ENCODE results near the gene METTL15. TPM values are rescaled to one million over a fixed set of nuclear protein-coding genes. Genes with fewer than 3 reads are reported as not detected.
"Not testable (repeated sequence)": the region's sequence is repeated elsewhere in the genome, so short reads cannot be mapped to it uniquely, and the experiment has no call there.

Gene METTL15, protein sequence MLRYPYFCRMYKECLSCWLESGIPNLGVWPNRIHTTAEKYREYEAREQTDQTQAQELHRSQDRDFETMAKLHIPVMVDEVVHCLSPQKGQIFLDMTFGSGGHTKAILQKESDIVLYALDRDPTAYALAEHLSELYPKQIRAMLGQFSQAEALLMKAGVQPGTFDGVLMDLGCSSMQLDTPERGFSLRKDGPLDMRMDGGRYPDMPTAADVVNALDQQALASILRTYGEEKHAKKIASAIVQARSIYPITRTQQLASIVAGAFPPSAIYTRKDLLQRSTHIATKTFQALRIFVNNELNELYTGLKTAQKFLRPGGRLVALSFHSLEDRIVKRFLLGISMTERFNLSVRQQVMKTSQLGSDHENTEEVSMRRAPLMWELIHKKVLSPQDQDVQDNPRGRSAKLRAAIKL
- 29.3 TPM for total RNA-seq

DNA sequence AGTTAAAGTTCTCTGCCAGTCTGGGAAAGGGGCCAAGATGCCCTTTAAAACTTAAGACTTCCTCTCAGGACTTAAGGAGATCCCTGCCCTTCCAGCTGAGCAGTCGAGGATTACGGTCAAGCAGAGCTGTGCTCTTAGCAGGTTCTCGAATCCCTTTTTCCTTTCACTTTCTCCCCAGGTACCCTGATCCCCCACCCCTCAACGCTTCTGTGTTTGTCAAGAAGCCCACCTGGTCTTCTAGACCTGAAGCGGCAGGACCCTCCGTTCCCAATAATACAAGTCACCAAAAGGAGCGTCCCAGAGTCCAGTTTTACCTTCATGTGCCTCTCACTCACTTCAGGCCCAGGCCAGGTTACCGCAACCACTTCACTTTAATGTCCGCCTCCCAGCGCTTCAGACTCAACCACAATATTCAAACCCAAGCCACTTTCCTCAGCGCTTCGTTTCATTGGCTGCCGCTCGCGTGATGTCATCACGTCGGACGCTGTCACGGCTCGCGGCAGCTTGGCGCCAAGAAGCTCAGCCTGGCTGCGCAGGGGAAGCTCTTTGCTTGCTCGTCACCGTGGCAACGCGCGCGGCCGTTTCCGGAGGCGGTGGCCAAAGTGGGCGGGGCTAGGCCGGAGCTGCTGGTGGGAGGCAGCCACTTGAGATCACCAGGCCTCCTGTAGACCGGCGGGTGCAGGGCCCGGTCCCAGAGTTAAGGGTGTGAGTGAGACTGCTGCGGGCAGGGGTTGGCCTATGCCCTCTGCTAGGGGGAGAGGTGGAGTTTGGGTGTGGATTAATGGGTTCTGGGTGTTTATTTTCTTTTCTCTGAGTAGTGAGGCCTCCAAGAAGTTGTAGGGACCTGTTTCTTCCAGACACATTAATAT, at the start of gene METTL15, which contains the start of gene KIF18A:
METTL15 (plus strand) TSS at position 639 of the 869 bp plus-strand sequence. CDS start 4,947 bp downstream, outside the sequence.
KIF18A (minus strand) TSS at position 407 of the 869 bp plus-strand sequence. CDS start 10,209 bp downstream, outside the sequence.
- peak; percentile 100 for DNase-seq

DNA sequence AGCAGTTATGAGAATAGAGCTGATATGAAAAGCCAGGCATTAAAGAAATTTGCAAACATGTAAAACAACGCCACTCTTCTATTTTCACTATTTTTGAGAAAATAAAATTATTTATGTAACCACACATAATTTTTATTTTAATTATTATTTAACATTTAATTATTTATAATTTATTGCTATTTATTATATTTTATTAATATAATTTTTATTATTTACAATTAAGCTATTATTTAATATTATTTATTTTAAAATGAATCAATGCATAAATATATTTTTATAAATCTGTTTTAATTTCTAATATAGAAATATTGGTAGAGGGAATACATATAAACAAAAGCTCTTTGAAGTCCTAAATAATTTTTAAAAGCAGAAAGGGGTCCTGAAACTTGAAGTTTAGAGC, 36.9 kb upstream of the METTL15 start:
- DNase-seq, result no peak

DNA sequence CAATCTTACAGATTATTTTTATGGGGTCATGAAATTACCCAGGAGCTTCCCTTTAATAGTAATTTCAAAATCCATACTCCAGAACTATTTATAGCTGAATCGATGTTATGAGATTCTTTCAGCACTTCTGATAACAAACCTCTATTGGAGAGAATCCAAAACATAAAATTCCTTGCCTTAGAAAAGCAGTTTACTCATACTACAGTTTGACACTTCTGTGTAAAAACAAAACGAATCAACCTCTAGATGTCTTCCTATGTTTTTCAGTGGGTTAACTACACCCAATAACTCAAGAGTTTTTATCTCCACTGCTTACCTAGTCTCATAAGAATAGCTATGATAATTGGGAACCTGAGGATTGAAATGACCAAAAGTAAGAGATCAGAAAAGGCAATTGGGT, 35.9 kb upstream of the METTL15 start:
- no peak for DNase-seq

DNA sequence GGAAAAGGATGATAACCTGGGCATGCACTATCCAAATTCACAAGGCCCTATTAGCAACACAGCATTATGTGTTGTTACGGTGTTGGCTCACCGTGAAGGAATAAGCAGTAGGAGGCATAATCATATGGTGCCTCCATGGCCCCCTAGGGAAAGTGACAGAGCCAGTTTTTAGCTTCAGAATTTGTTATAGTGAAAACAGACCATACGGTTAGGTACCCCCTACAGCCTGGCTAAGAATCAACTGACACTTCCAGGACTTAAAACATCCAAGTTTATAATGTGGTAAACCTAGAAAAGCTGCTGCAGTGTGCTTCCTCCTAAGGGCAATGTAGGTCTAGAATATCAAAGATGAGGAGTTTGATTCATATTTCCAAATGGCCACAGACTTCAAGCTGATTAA, 30.7 kb upstream of the METTL15 start:
- DNase-seq, result no peak

DNA sequence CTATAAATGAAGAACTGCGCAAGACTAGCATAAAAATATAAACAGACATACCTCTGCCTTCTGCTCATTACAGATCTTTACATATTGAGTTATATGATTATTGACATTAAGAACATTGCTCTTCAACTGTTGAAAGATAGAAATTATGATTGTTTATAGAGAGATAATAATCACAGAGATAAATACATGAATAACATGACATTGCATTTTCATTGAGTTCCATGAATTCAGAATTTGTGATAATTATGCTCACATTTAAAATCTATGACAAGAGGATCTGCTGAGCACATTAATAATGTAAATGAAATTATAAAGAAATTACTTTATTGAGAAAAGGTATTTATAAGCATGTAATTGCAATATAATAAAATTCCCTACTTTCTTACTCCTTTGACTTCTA, 25.1 kb upstream of the METTL15 start:
- DNase-seq, result no peak

DNA sequence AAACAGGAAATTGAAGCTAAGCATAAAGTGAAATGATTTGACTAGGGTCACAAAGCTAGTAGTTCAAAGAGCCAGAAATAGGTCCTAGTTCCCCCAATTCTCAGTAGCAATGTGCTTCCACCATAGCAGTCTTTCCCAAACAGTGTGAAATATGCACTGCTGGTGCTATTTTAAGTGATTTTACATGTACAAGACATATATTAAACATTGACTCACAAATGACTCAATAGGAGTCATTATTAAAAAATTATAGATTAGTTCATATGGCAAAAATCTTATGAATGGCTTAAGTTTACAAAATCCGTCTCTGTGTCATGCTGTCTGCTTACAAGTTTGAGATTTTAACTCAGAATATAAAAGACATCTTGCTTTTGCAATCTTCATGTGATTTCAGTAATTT, 21.6 kb upstream of the METTL15 start:
- no peak for DNase-seq

DNA sequence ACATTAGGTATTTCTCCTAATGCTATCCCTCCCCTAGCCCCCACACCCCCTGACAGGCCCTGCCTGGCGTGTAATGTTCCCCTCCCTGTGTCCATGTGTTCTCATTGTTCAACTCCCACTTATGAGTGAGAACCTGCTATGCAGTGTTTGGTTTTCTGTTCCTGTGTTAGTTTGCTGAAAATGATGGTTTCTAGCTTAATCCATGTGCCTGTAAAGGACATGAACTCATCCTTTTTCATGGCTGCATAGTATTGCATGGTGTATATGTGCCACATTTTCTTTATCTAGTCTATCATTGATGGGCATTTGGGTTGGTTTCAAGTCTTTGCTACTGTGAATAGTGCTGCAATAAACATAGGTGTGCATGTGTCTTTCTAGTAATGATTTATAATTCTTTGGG, 21.0 kb upstream of the METTL15 start:
- not testable (repeated sequence) for DNase-seq

DNA sequence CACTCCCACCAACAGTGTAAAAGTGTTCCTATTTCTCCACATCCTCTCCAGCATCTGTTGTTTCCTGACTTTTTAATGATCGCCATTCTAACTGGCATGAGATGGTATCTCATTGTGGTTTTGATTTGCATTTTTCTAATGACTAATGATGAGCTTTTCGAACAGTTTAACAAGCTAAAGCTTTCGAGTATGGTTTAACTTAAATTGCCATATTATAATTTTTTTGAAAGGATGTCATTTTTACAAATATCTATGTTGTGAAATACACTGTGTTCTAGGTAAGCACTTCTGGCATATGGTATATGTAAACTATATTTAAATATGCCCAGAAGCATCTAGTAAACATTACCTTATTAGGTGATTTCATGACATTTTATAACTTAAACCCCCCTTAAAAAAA, 20.5 kb upstream of the METTL15 start:
- not testable (repeated sequence) for DNase-seq

DNA sequence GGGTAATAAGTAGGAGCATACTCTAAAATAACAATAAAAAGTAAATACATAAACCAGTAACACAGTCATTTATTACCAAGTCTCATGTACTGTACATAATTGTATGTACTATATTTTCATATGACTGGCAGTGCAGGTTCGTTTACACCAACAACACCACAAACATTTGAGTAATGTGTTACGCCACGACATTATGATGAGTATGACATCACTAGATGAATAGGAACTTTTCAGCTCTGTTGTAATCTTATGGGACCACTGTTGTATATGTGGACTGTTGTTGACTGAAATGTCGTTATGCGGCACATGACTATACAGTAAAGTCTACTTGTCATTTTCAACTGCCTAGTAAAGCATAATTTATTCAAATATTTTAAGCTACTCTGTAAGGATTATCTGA, 18.8 kb upstream of the METTL15 start:
- no peak for DNase-seq

DNA sequence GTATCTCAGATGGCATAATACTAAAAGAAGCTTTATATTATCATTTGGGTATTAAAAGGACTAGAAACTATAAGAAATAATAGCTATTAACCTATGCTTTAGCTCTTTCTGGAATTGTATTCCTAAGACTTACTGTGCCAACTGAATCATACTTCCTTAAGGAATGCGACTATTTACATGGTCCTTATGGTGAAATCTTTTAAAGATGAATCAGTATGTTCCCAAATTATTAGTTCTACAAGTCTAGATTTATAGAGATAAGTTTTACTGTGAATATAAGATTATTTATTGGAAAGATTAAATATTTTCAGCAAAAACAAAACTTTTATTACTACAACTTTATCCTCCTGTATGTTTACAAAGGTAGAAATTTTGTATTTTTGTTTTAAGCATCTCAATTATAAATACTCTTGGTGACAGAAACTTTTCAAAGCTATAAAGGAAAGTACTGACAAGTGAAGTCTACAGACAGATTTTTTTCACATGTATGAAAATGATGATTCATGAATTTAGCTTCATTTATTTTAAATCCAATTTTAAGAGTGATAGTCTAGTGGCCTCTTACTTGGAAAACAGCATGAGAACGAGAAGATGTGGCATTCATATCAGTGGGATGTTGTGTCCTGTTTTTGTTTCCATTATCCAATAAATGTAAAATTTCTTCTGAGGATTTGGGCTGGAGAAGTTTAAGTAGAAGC, 18.0 kb upstream of the METTL15 start:
- no peak for DNase-seq

DNA sequence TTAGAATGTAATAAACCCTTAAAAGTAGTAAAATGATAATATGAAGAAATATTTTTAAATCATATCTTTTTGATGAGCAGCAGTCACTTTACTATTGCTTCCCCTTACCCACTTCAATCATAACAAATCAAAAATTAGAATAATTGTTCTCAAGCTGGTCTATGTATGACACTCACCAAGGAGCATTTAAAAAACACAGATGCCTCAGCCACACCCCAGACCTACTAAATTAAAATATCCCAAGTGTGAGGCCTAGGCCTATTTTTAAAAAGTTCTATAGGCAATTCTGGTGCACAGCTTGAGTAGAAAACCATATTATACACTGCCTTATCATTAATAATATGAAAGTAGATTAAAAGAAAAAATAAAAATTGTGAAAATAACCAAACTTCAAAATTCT, 15.4 kb upstream of the METTL15 start:
- DNase-seq, result no peak

DNA sequence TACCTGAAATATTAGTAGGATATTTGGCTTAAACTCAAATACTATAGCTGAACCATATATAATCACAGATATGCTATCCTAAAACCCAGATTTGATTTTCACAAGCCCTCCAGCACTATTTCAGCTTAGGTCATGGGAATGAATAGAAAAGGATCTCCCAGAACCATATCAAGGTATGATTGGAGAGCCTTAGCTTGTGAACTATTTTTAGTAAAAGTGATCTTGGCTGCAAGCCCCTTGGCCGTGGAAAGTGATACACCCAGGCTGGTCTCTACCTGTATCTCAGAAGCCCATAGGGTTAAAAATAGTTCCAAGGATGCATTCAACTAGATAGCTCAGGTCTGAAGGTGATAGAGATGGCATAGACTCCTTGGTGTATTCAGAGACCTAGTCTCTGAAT, 9.9 kb upstream of the METTL15 start:
- no peak for DNase-seq

DNA sequence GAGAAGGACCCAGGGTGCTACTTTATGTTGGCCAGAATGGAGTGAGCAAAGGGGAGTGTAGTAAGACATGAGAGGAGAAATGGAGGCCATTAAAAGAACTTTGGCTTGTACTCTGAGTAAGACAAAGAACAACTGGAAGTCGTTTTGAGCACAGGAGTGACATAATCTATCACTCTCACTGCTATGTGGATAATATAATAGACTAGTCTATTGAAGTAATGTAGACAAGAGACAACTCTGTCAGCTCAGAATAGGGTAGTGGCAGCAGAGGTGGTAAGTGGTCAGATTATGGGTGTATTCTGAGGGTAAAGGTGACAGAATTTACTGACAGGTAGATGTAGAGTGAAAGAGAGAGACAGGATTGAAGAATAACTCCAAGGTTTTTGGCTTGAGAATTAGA, 8.5 kb upstream of the METTL15 start:
- DNase-seq, result no peak

DNA sequence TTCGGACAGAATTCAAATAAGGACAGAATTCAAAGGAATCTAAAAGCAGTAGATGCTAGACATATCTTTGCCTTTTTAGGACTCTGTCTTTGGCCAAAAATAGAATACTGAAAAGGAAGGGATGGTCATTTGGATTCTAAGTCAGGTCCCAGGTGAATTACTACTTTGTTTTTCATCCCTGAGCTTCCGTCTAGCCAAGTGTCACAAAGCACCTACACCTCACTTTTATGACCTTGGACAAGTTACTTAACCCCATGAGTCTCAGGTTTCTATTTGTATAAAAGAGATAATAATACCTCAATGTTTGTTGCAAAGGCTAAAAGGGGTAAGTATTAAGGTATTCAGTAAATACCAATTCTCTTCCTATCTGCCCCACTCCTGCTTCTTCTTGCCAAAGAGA, 7.5 kb upstream of the METTL15 start:
- no peak for DNase-seq

DNA sequence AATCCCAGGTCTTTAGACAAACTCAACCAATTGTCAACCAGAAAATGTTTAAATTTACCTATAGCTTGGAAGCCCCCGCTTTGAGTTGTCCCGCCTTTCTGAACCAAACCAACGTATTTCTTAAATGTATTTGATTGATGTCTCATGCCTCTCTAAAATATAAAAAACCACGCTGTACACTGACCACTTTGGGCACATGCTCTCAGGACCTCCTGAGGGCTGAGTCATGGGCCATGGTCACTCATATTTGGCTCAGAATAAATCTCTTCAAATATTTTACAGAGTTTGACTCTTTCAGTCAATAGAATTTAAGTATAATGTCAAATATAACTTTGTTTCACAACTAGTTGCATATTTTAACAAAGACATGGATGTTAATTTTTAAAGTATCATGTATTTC, 5.9 kb upstream of the METTL15 start:
- DNase-seq, result not testable (repeated sequence)

DNA sequence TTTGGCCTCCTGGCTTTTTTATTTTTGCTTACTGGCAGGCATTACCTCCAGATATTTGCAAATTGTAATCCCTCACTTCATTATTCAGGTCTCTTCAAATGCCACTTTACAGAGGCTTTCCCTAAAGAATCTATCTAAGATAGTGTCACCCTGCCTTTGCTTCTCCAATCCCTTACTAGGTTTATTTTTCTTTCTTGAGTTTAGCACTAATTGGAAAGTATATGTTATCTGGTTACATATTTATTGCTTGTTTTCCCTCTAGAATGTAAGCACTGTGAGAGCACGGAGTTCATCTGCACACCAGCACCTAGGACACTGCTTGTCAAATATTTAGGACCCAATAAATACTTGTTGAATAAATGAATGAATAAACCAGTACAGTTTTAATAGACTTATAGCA, 3.8 kb upstream of the METTL15 start:
- DNase-seq, result no peak

DNA sequence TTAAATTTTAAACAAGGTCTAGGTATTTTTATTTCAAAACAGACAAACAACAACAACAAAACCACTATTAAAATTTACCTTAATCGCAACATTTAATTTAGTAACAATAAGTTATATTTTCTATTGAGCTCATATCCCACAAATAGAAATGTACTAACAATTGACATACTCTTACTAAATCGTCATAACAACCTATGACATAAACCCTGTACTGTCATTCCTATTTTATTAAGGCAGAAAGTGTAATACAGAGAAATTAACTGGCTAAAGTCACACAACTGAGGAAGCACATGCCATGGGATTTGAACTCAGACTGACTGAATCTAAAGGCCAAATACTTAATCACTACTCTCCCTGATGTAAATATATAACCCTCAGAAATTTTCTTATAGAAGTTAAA, 3.2 kb upstream of the METTL15 start:
- no peak for DNase-seq

DNA sequence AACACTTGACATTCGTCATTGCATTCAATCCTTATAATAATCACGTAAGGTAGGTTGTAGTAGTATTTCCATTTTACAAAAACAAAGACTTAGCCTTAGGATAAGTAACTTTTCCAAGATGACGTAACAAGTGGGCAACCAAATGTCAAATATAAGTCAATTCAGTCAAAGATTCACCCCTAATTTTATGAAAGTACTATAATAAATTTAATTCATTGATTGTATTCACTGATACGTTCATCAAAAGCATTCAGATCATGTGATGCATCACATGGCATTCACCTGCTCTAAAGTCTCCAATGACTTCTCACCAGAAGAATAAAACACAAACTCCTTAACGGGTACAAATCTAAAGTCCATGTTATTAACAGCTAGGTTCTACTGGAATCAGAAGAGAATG, 2.3 kb upstream of the METTL15 start:
- no peak for DNase-seq

DNA sequence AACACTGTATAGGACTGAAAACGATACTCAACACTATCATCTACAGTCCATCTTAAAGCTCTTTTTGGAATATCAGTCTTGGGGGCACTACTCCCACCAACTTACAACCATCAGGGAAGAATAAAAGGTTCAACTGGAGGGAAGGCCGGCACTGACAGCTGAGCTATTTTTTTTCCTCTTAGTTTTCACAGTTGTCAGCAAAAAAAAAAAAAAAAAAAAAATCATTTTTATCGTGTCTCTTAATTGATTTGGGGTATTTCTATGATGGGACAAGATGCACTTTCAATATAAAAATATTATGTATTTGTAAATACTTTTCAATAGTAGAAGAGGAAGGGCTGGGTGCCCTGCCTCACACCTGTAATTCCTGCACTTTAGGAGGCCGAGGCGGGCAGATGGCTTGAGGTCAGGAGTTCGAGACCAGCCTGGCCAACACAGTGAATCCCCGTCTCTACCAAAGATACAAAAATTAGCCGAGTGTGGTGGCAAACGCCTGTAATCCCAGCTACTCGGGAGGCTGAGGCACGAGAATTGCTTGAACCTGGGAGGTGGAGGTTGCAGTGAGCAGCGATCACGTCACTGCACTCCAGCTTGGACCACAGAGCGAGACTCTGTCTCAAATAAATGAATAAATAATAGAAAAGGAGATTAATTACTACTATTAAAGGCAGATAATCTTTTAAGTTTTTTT, 1.7 kb upstream of the METTL15 start:
- DNase-seq, result no peak

DNA sequence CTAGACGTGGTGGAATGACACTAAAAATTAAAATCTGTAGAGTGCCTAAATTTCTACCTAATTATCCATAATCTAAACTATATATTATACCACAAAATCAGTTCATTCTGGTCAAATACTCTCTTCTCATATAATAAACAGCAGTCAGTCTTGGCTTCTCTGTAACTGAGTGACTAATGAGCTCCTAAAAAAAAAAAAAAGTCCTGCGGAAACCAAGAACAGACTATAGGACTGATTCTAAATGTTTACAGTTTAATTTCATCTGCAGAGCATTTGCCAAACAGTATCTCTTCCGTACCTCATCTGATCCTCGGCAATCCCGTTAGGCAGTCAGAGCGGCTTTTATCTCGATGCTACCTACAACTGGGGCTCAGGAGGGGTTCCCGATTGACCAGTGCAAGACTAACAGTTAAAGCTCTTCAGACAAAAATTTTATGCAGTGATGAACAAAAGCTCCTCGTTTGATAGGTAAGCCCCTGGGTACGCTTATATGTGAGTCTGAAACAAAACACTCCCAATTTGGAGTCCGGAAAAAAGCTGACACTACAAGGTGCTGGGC, 918 bp upstream of the METTL15 start:
- no peak for DNase-seq

DNA sequence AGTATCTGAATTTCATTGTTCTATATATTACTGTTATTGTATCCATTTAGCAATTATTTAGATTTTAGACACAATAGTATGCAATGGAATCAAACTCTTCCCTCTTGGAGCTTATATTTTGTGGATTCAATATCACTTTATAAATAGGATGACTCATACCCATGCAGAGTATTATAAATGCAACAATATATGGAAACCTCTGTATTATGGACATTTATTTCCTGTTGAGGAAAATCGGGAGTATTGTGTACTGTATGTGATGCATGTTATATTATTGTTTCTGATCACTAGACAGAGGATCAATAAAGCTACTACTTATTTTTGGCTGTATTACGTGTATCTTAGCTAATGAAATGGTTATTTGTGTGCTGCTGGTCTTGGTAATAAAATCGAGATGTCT, 770 bp downstream of the METTL15 start:
- DNase-seq, result peak; percentile 12
